Urothelium cell line (cell line): ENCODE data around the gene YIPF3.
"Not testable (repeated sequence)": the region's sequence is repeated elsewhere in the genome, so short reads cannot be mapped to it uniquely, and the experiment has no call there.

Experiments used
- DNase-seq: peaks from one replicate; pipeline ENCODE4 v3.0.0; 2011; ENCODE audit warnings: low spot score, mixed read lengths
- FAIRE-seq: peaks from 2 replicates; lab custom pipeline; 2011; peaks lifted over from hg19 to GRCh38; lab: Jason Lieb, UNC

Gene YIPF3

GRCh38 chr6:43509984-43510826, 6.5 kb downstream of the YIPF3 start, which contains the start of gene LRRC73:
Gene LRRC73, minus strand, starts transcription at chr6:43510346. Its CDS starts 561 bp downstream, at chr6:43509785.
- FAIRE-seq (peak; percentile 91), DNase-seq (peak; percentile 91)

GRCh38 chr6:43509142-43509983, 7.4 kb downstream of the YIPF3 start:
- FAIRE-seq: no peak
- no peak for DNase-seq

- DNase-seq: no peak
- FAIRE-seq: no peak
These were observed 8.1 kb downstream of the YIPF3 start for GRCh38 chr6:43508481-43509141.

GRCh38 chr6:43506667-43507471, 9.9 kb downstream of the YIPF3 start:
- DNase-seq (peak; percentile 82), FAIRE-seq (no peak)

GRCh38 chr6:43506171-43506570, 10.6 kb downstream of the YIPF3 start:
- DNase-seq (no peak), FAIRE-seq (no peak)

GRCh38 chr6:43505718-43506117, 11.0 kb downstream of the YIPF3 start:
- FAIRE-seq (no peak), DNase-seq (no peak)

- FAIRE-seq: no peak
- DNase-seq: no peak
These were observed 11.8 kb downstream of the YIPF3 start for GRCh38 chr6:43504756-43505593.

- DNase-seq: no peak
- no peak for FAIRE-seq
These were observed 13.3 kb downstream of the YIPF3 start for GRCh38 chr6:43503443-43503842.

GRCh38 chr6:43502666-43503065, 14.1 kb downstream of the YIPF3 start:
- no peak for FAIRE-seq

GRCh38 chr6:43500921-43501320, 15.8 kb downstream of the YIPF3 start:
- FAIRE-seq (no peak), DNase-seq (no peak)

More at GRCh38 chr6:43502666-43503065, 14.1 kb downstream of the YIPF3 start:
- no peak for DNase-seq

- FAIRE-seq (no peak), DNase-seq (no peak)
These were observed 17.5 kb downstream of the YIPF3 start for GRCh38 chr6:43499028-43499815.

- not testable (repeated sequence) for DNase-seq, FAIRE-seq
These were observed 18.4 kb downstream of the YIPF3 start for GRCh38 chr6:43498291-43498690.

- no peak for FAIRE-seq
- DNase-seq: no peak
These were observed 19.0 kb downstream of the YIPF3 start for GRCh38 chr6:43497689-43498088.

DNA sequence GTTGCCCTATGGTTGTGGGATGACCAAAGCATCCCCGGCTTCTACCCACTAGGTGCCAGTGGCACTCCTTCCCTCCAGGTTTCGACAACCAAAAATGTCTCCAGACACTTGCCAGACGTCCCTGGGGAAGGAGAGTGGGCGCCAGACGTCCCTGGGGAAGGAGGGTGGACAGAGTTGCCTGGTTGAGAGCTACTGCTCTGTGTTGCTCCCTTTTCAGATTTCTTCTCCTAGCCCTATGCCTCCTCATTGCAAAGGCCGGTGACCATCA, 19.7 kb downstream of the YIPF3 start:
- FAIRE-seq (no peak), DNase-seq (no peak)

DNA sequence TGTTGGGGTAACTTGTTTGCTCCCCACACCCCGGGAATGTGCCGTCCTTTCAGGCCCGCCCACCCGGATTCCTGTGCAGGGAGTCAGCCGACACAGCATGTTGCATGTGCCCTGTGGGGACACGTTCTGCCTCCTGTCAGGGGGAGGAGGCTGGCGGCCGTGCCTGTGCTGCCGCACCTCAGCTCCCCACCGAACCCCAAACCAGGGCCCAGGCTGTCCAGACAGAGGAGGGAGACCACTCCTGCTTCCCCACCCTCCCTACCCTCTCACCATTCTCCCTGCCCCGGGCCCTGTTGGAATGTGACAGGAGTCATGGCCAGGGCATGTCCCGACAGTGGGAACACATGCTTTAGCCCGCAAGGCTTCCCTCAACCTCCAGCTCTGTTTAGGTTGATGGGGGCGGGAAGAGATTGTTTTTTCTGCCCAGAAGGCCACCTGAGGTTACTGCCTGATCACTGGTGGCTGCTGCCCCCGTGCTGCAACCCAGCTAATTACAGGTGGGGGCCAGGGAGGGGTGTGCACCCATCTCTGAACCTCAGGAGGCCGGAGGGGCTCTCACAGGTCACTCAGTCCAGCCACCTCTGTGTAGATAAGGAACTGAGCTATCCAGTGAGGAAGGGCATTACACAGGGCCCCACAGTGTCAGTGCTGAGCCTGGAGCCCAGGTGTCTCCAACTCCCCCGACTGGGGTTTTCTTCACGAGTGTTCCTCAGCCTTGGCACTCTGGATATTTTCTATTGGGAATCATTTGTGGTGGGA, 20.2 kb downstream of the YIPF3 start:
- FAIRE-seq (no peak), DNase-seq (peak; percentile 76)

DNA sequence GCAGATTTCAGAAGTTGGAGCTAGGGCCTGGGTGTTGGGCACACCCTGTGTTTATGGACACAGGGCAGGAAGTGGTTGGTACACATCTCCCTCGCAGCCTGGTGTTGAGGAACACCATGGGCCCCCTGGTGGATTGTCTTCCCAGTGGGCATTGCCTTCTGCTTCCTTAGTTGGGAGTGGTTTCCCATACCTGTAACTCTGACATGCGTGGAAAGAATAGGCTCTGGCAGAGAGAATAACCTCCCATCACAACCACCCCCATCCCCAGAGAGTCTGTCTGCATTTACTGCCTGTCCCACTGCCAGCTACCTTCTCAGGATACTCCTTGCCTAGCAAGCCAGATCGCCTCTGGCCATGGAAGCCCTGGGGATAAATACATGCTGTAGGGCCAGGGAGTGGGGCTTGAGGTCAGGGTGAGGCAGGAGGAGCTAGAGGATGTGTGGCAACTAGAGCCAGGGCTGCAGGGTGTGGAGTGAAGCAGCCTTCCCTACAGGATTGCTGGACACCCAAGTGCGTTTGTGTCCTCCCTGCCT, 21.3 kb downstream of the YIPF3 start:
- DNase-seq (peak; percentile 48), FAIRE-seq (no peak)

- FAIRE-seq: no peak
- no peak for DNase-seq
These were observed 22.0 kb downstream of the YIPF3 start for GRCh38 chr6:43494766-43495165.

- no peak for FAIRE-seq
- no peak for DNase-seq
These were observed 22.4 kb downstream of the YIPF3 start for GRCh38 chr6:43494321-43494720.
